Measurements from ENCODE around the gene SEZ6. TPM values are rescaled to one million over a fixed set of nuclear protein-coding genes. Genes with fewer than 3 reads are reported as not detected.
A peak's percentile ranks its signal among the peaks of the same experiment; 100 is the strongest.

SEZ6 gene
- total RNA-seq, 4 donors from 2014 or later: 0.13 TPM; not detected in 3

GRCh38 chr17:28944343-28944742 lies 61.5 kb downstream of the SEZ6 start:
- Histone ChIP-seq H3K27ac (no peak overlapping the region), H3K27me3 (no peaks in the 10 kb centered on the region), H3K9me3 (no peaks in the 10 kb centered on the region), H3K36me3 (no peaks in the 10 kb centered on the region), H3K4me1 (peaks cover 11 to 95% (median 58%) of the 10 kb centered on the region in 3 donors), H3K4me3 (no peak overlapping the region)
- TF ChIP-seq EP300 (IDR thresholded peaks at IDR 0.05) (no peak), POLR2A (IDR thresholded peaks at IDR 0.05) (no peak), CTCF (IDR thresholded peaks at IDR 0.05) (no peak), POLR2AphosphoS5 (IDR thresholded peaks at IDR 0.05) (no peak)
- no peak for ATAC-seq
- WGBS, 2 donors (ENCODE audit: low coverage in 1 of 2): 60 to 79% methylated on average over 1 to 4 of the region's 4 CpGs

GRCh38 chr17:28942925-28943324 lies 62.9 kb downstream of the SEZ6 start:
- peaks cover 20 to 97% (median 64%) of the 10 kb centered on the region in 3 donors for H3K4me1 ChIP-seq

GRCh38 chr17:28941251-28941650 lies 64.6 kb downstream of the SEZ6 start:
- no peak for TF ChIP-seq CTCF (IDR thresholded peaks at IDR 0.05)
- no peak for TF ChIP-seq EP300 (IDR thresholded peaks at IDR 0.05)
- no peak for TF ChIP-seq POLR2A (IDR thresholded peaks at IDR 0.05)
- TF ChIP-seq POLR2AphosphoS5 (IDR thresholded peaks at IDR 0.05): no peak
- H3K27ac ChIP-seq: peak overlapping the region in 1 of 4 donors; percentile 9

More at GRCh38 chr17:28942925-28943324, 62.9 kb downstream of the SEZ6 start:
- TF ChIP-seq POLR2AphosphoS5 (IDR thresholded peaks at IDR 0.05) (no peak), EP300 (IDR thresholded peaks at IDR 0.05) (no peak), POLR2A (IDR thresholded peaks at IDR 0.05) (no peak), CTCF (IDR thresholded peaks at IDR 0.05) (no peak)
- no peaks in the 10 kb centered on the region for H3K9me3 ChIP-seq
- H3K27ac ChIP-seq: no peak overlapping the region
- WGBS, 2 donors (ENCODE audit: low coverage in 1 of 2): 78 to 92% methylated on average over 2 of the region's 2 CpGs
- H3K27me3 ChIP-seq: no peaks in the 10 kb centered on the region
- H3K36me3 ChIP-seq: no peaks in the 10 kb centered on the region
- ATAC-seq: no peak
- H3K4me3 ChIP-seq: no peak overlapping the region

GRCh38 chr17:28940675-28941074 lies 65.2 kb downstream of the SEZ6 start:
- H3K27me3 ChIP-seq: no peaks in the 10 kb centered on the region
- ATAC-seq: no peak
- H3K9me3 ChIP-seq: no peaks in the 10 kb centered on the region
- H3K4me1 ChIP-seq: peaks cover 21 to 97% (median 62%) of the 10 kb centered on the region in 3 donors
- H3K4me3 ChIP-seq: no peak overlapping the region
- H3K27ac ChIP-seq: no peak overlapping the region
- TF ChIP-seq POLR2AphosphoS5 (IDR thresholded peaks at IDR 0.05) (no peak), POLR2A (IDR thresholded peaks at IDR 0.05) (no peak), EP300 (IDR thresholded peaks at IDR 0.05) (no peak), CTCF (IDR thresholded peaks at IDR 0.05) (no peak)
- no peaks in the 10 kb centered on the region for H3K36me3 ChIP-seq
- 0 to 64% methylated on average over 1 to 2 of the region's 3 CpGs for WGBS, 2 donors (ENCODE audit: low coverage in 1 of 2)

More at GRCh38 chr17:28941251-28941650, 64.6 kb downstream of the SEZ6 start:
- Histone ChIP-seq H3K9me3 (no peaks in the 10 kb centered on the region), H3K36me3 (no peaks in the 10 kb centered on the region), H3K4me3 (no peak overlapping the region), H3K4me1 (peaks cover 23 to 97% (median 65%) of the 10 kb centered on the region in 3 donors), H3K27me3 (no peaks in the 10 kb centered on the region)
- no peak for ATAC-seq
- 73 to 91% methylated on average over 1 of the region's 1 CpG for WGBS, 2 donors (ENCODE audit: low coverage in 1 of 2)

DNA sequence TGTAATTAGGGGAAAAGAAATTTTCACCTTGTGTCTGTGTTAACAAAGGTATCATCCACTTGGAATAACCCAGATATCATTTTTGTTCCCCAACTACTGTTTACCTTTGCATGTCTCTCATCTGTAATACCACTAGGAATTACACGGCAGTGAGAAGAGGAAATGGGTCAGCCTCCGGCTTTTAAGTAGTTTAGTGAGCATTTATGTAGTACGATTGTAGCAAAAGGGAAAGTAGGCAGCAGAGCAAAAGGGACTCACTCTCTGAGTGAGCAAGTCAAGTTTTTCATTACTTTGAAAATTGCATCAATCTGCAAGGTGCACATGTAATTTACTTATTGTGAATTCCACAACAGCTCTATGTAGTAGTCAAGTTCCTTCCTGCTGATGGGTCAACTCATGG lies 65.7 kb downstream of the SEZ6 start:
- WGBS, 2 donors (ENCODE audit: low coverage in 1 of 2): 35 to 46% methylated on average over 3 of the region's 3 CpGs

More for the DNA sequence above, 65.7 kb downstream of the SEZ6 start:
- no peak overlapping the region for H3K4me3 ChIP-seq
- no peaks in the 10 kb centered on the region for H3K9me3 ChIP-seq
- peaks cover 21 to 97% (median 62%) of the 10 kb centered on the region in 3 donors for H3K4me1 ChIP-seq
- H3K36me3 ChIP-seq: no peaks in the 10 kb centered on the region
- peak overlapping the region in 1 of 4 donors; percentile 20 for H3K27ac ChIP-seq
- H3K27me3 ChIP-seq: no peaks in the 10 kb centered on the region
- TF ChIP-seq POLR2A (IDR thresholded peaks at IDR 0.05) (no peak), CTCF (IDR thresholded peaks at IDR 0.05) (no peak), EP300 (IDR thresholded peaks at IDR 0.05) (no peak), POLR2AphosphoS5 (IDR thresholded peaks at IDR 0.05) (no peak)
- ATAC-seq: no peak
